ENCODE results near the gene RPL41.

RPL41 gene

DNA sequence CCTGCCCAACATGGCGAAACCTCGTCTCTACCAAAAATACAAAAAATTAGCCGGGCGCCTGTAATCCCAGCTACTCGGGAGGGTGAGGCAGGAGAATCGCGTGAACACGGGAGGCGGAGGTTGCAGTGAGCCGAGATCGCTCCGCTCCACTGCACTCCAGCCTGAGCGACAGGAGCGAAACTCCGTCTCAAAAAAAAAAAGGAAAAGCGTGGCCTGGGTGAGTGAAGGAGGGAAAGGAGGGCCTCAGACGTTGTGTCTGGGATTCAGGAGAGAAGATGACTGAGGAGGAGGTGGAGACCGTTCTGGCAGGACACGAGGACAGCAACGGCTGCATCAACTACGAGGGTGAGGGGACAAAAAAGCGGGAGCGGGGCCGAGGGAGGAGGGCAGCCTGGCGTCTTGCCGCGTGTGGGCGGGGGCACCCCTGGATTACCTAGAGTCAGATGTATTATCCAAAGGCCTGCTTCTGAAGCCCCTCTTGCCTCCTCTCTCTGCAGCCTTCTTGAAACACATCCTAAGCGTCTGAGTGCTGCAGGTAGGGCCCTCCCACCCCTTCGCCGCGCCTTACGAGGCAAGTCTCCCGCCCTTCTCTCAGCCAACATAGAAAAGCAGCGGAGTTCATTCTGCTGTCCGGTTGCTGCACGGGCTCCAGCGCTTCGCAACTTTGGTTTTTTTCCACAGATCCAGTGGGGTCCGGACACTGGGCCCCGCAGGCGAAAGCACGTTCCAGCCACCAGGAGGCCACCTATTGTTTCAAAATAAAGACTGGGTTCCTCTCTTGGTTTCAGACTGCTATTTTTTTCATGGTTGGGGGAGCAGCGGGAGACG, 41.0 kb downstream of the RPL41 start:
- DNase-seq, result peak; percentile 76

DNA sequence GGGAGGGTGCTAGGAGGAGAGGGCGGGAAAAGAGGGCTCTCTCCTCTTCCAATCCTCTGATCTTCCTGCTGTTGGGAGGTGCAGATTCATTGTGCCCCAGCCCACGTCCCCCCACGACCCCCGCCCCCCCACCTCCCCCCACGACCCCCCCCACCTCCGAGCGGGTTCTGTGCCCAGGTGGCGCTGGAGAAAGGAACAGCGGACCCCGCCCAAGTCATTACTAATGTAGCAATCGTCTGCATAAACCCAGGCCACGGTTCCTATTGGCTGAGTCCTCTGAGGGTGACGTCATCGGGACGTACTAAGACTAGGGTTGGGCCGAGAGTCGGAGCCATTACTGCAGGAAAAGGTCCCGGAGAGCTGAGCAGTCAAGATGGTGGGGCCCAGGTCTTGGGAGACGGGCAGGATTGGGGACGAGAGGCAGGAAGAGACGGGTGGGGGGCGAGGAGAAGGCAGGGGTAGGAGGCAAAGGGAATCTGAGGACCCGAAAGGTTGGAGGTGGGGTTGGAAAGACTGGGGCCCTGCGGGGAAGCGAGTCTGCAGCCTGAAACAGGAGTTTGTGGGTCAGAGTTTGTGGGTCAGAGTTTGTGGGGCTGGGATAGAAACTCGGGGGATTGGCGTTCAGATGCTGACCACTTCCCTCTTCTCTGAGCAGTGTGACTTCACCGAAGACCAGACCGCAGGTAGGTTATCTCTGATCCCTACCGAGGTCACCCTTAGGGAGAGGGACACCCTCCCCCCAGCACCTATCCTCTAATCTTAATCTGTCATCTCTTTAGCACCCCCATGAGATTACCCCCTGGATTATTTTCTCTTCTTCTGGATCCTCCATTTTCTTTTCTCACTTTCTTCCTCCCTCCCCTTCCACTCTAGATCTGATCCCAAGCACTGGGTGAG, 41.8 kb downstream of the RPL41 start, which contains the start of gene MYL6:
Gene MYL6 (plus strand): TSS at position 331 of the 897 bp plus-strand sequence. CDS start 43 bp downstream, at position 374.
- DNase-seq, result peak; percentile 95

DNA sequence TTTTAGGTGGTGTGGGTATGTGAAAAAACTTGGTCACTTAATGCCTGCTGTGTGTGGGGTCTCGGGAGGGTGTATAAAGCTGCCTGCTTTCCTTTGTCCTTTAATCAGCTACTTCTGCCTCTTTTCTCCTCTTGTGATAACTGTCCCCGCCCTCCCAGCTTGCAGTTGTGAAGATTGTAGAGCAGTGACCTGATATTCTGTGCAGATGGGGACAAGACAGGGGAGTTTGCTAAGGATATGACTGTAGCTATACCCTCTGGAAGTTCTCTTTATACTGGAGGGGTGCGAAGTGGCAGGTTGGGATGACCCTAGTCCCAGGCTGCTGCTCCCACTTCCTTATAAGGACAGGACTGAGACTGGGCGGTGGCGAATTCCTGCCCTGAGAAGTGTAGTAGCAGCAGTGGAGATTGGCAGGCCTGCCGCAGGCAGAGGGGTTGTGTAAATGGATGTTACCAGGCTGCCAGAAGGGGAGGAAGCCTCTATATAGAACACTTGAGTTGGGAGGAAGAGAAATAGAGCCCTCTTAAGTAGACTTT, 42.6 kb downstream of the RPL41 start:
- DNase-seq, result peak; percentile 34

DNA sequence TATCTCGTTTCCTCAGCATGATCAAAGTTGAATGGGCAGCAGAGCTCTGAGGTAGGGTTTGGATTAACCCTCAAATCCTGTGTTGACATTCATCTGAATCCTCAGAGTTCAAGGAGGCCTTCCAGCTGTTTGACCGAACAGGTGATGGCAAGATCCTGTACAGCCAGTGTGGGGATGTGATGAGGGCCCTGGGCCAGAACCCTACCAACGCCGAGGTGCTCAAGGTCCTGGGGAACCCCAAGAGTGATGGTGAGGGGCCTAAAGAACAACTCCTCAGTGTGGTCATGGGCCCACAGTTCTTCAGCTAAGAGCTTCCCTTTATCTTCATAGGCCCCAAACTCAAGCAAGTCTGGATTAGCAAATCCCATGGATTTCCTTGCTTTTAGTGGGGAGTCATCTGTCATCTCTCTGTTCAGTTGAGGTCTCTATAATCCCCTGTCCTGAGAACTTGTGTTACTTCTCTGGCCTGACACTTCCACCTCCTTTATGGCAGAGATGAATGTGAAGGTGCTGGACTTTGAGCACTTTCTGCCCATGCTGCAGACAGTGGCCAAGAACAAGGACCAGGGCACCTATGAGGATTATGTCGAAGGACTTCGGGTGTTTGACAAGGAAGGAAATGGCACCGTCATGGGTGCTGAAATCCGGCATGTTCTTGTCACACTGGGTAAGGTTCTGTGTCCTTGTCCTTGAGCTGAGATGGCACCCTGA, 43.2 kb downstream of the RPL41 start:
- no peak for DNase-seq

DNA sequence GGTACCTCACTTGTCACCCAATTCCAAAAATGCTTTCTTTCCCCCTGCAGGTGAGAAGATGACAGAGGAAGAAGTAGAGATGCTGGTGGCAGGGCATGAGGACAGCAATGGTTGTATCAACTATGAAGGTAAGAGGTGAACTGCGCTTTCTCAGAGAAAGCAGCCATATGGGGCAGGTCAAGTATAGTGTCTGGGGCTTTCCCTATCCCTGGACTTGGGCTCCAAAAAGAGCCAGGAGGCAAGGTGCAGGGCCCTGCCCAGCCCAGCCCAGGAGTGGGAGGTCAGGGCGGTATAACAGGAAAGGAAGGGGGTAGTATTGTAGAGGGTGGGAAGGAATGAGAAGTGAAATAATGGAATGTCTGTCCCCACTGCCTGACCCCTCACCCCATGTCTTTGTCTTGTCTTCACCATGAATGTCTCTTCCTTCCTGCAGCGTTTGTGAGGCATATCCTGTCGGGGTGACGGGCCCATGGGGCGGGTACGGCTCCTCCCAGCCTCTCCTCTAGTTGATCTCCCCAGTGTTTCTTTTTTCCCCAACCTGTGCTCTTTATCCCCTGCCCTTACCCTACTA, 43.8 kb downstream of the RPL41 start:
- DNase-seq, result peak; percentile 75

DNA sequence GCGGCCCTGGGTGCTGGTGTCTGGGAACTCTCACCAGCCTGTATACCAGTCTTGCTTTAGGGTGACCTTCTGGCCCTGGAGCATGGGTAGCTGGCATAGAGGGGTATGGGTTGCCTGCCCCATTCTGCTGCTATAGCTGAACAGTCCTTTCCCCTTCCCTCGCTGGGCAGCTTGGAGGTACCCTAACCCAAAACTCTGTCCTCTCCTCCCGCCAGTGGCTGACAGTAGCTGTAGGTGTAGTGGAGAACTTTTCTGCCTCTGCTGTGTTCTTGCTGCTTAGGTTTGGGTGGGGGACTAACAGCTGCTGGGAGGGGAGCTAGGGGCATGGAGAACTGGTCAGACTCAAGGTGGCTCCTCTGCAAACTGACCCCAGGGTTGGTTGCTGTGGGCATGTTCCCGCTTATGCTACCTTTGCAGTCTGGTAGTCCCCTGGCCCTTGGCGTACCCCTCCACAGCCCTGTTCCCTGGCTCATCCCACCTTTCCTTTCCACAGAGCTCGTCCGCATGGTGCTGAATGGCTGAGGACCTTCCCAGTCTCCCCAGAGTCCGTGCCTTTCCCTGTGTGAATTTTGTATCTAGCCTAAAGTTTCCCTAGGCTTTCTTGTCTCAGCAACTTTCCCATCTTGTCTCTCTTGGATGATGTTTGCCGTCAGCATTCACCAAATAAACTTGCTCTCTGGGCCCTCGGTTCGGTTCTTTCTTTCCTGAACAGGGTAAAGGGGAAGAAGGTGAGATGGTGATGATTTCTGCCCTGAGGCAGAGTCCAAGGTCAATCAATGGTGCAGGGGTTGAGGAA, 44.7 kb downstream of the RPL41 start:
- no peak for DNase-seq

DNA sequence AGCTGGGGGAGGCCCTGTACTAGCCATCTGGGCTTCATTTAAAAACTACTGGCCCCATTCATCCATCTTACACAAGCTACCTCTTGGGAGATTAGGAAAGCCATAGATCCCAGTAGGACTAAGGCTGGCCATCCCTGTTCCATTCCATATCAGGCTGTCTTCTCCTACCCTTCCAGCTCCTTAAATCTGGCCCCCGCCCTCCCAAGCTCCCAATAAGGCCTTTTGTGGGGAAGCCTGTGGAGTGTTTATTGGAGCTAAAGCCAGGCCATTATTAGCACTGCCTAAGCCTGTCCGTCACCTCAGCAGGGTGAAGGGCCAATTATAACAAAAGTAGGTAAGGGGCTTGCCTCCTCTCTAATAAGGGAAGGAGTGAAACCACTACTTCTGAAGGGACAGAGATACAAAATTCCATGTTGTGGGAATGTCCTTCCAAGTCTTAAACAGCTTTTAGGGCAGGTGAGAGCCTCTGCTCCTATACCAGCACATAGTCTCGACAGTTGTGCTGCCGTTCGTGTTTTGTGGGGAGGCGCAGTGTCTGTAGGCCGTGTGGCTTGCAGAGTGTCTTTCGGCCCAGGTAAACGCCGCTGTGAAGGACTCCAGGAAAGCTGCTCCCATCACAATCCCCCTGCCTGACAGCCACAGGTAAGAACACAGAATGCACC, 45.4 kb downstream of the RPL41 start:
- no peak for DNase-seq

DNA sequence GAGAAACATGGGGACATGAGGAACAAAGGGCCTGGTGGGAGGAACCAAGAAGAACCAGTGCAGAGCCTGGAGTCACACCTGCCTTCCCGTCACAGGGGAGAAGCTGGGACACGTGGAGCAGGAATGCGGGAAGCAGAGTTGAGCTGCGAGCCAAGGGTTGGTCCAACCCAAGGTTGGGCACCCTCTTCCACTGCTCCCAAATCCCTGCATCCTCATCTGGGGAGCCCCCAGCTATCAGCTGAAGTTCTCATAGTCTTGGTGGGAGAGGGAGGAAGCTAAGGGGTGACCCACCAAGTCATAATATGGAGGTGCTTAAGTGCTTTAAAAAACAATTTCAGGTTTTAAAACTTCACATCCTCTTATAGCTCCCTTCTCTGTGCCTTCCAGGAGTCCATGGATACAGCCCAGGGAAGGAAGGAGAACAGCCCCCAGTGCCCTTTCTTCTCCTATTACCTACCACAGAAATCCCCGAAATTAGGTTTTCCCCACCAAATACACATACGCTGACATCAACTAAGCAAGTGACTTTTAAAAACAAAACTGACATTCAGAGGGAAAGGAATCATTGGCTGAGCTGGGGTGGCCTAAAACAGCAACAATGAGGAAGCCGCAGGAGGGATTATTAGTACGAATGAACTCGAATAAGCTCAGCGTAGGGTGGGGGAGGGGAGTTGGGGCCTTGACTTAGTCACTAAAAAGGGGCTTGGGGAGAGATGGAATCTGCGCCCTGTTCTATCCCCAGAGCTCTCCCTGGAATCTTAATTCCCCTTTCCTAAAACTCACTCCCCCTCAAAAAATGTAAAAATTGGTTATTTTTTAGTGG, 46.2 kb downstream of the RPL41 start:
- DNase-seq, result peak; percentile 11

DNA sequence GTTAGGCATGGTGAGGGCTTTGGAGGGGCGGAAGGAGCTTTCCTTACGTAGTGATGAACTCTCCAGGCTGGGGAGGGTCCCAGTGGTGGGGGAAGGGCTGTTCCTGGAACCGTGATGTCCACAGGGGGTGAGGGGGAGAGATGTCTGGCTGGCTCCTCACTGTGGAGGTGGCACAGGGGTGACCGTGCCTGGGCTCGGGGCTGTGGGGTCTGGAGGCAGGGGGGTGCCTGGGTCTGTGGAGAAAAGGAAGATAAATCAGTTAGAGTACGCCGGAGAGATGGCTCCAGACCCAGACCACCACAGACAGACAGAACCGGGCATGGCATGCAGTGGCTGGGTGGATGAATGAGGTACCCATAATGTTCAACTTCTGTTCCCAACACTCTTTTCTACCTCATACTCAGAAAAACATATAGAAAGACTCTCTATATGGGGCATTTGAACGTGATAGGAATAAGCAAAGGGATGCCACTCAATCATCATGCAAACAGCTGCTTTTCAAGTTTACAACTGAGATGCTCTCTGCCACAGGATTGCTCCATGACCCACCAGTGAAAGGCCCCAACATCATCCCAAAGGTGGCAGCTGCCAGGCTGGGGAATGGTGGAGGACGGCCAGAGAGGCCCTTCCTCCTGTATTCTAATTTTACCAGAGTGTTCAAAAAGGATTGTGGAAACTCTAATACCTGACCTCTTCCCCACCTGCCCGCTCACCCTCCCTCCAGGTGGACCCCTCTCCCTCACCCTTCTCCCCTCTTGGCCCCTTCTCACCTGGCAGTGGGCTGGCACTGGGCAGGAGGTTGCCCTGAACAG, 47.3 kb downstream of the RPL41 start:
- DNase-seq, result peak; percentile 15

DNA sequence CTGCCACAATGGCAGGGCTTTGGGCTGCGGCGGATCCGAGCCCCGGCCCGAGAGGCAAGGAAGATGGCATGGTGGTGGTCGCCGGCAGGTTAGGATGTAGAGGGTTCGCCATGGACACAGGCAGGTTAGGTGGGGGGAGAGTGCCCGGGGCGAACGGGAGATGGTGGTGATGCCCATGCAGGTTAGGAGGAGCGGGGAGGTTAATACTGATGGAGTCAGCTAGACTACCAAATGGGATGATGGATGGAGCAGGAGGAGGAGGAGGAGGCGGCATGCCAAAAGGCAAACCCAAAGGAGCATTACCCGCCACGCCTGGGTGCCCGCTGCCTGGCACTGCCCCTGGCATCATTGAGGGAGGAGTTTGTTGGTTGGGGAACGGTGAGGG, 47.9 kb downstream of the RPL41 start:
- DNase-seq, result peak; percentile 14

DNA sequence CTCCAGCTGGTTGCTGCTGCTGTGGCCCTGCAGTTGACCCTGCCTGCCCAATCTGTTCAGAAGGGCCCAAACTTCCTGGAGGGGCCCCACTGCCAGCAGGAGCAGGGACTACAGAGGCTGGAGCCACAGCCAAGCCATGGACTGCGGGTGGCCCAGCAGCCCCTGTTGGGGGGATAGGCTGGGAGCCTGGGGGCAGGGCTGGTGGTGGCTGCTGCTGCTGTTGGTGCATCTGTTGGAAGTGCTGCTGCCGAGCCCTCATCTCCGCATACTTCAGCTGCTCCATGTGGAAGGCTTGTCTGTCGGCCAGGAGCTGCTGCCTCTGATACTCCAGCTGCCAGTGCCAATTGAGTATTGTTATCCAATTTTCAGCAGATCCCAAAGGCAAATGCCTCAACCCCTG, 48.9 kb downstream of the RPL41 start:
- DNase-seq, result no peak
